ENCODE measurements around the gene NOTCH2NLA.
"Not testable (repeated sequence)": the region's sequence is repeated elsewhere in the genome, so short reads cannot be mapped to it uniquely, and the experiment has no call there.

Gene NOTCH2NLA

DNA sequence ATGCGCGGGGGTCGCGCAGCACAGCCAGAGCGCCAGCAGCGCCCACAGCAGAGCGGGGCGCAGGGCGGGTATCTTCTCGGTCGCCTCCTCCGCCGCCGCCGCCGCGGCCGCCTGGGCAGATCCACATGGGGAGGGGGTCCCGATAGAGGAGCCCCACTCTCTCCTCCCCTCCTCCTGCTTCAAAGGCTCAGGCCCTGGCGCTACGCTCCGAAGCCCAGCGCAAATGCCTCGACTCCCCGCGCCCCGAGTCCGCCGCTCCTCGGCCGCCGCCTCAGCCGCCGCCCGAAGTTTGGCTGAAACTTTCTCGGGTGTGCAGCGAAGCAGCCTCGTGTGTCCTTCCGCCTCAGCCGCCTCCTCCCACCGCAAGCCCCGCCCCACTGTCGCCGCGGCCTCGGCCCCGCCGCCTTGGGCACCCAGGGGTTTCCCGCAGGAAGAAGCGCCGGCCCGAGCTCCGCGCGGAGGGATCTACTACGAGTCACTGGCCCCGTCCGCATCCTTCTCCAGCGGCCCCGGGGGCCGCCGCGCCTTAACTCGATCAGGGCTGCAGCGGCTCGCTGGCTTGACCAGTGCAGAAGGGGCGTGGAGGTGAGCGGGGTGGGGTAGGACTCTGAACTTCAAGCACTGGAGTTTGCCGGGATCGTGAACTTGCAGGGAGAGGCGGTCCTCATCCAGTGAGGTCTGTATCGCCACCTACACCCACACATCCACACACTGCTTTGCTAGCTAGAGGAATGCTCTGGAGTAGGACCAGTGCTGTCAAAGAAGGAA lies at the start of gene NOTCH2NLA:
TSS of gene NOTCH2NLA (minus strand) at position 312 of the 768 bp plus-strand sequence. CDS start 39,684 bp downstream, outside the sequence.
- peak; percentile 0 to 12 for DNase-seq (ENCODE audit: low read depth in 2 of 2)

GRCh38 chr1:146278346-146278745 lies 49.5 kb upstream of the NOTCH2NLA start:
- DNase-seq (ENCODE audit: low read depth in 2 of 2): not testable (repeated sequence)

- DNase-seq (ENCODE audit: low read depth in 2 of 2): not testable (repeated sequence)
Observed at GRCh38 chr1:146277087-146277486, 48.3 kb upstream of the NOTCH2NLA start.

GRCh38 chr1:146274083-146274482 lies 45.3 kb upstream of the NOTCH2NLA start:
- not testable (repeated sequence) for DNase-seq (ENCODE audit: low read depth in 2 of 2)

DNA sequence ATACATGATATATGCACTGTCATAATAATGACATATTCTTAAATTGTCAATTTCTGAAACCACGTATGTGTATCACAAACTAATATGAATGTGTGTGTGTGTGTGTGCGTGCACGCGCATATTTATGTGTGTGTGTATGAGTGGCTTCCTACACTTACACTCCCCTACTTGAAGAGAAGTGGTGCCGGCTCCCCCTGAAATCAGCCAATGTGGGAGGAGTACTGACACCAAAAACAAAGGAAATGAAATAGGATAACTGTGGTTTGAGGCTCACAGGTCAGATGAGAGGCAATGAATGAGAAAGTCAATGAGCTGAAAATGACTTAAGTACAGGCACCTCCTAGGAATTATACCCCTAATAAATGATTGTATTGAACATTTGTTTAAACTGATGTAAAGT lies 44.4 kb upstream of the NOTCH2NLA start:
- DNase-seq (ENCODE audit: low read depth in 2 of 2): not testable (repeated sequence)

GRCh38 chr1:146272734-146273133 lies 43.9 kb upstream of the NOTCH2NLA start:
- DNase-seq (ENCODE audit: low read depth in 2 of 2): not testable (repeated sequence)

- DNase-seq (ENCODE audit: low read depth in 2 of 2): not testable (repeated sequence)
Observed at GRCh38 chr1:146271977-146272376, 43.2 kb upstream of the NOTCH2NLA start.

GRCh38 chr1:146270129-146270528 lies 41.3 kb upstream of the NOTCH2NLA start:
- not testable (repeated sequence) for DNase-seq (ENCODE audit: low read depth in 2 of 2)

- DNase-seq (ENCODE audit: low read depth in 2 of 2): not testable (repeated sequence)
Observed at GRCh38 chr1:146266179-146266748, 37.4 kb upstream of the NOTCH2NLA start.

GRCh38 chr1:146264761-146265160 lies 35.9 kb upstream of the NOTCH2NLA start:
- DNase-seq (ENCODE audit: low read depth in 2 of 2): not testable (repeated sequence)

DNA sequence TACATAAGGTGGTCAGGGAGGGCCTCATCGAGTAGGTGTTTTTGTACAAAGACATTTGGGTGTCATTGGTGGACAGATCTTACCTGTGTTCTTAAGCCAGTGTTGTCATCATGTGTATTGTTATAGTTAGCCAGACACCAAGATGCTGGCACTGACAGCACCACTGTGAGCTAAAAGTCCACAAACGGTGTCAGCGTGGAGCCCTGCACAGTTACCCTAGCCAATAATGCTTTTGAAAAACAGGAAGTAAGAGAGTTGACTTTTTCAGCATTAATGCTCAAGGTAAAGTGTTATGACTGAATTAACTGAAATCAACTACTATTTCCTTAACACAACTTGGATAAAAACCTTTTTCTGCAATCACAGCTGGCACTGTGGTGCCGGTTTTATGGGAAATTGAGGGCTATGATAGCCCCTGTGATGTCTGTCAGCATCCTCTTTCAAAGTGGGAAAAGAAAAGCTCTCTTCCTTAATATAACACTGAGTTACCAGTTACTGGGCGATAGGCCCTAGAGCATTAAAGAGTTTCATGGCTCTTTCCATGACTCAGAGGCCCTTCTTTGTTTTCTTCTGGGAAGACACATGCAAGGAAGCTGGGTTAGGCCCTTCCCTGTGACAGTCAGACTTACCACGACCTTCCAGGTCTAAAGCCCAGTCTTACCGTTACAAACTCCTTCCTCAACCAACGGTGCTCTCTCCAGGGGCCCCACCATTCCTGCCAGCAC lies 31.3 kb upstream of the NOTCH2NLA start:
- not testable (repeated sequence) for DNase-seq (ENCODE audit: low read depth in 2 of 2)

GRCh38 chr1:146257992-146258552 lies 29.3 kb upstream of the NOTCH2NLA start:
- DNase-seq (ENCODE audit: low read depth in 2 of 2): not testable (repeated sequence)

- not testable (repeated sequence) for DNase-seq (ENCODE audit: low read depth in 2 of 2)
Observed at GRCh38 chr1:146254569-146255197, 25.9 kb upstream of the NOTCH2NLA start.

- not testable (repeated sequence) for DNase-seq (ENCODE audit: low read depth in 2 of 2)
Observed at GRCh38 chr1:146253249-146253855, 24.5 kb upstream of the NOTCH2NLA start.

GRCh38 chr1:146251523-146251922 lies 22.7 kb upstream of the NOTCH2NLA start:
- not testable (repeated sequence) for DNase-seq (ENCODE audit: low read depth in 2 of 2)

DNA sequence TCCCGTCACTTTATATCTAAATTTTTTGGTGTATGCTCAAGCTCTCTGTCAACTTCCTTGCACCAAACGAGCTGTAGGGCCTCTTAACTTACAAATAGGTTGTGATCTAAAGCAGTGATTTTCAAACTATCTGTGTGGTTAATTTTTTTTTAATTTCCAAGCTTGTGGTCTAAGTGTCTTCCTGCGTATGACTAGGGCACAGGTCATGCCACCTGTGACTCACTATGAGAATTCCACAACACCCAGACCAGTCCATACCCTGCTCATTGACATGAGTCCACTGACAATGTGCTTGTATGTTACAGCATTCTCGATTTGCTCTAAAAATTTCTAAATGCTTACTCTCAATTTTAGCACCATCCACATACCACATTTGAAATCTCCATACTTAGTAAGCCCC lies 19.8 kb upstream of the NOTCH2NLA start:
- DNase-seq (ENCODE audit: low read depth in 2 of 2): not testable (repeated sequence)

- not testable (repeated sequence) for DNase-seq (ENCODE audit: low read depth in 2 of 2)
Observed at GRCh38 chr1:146236626-146237025, 7.8 kb upstream of the NOTCH2NLA start.

- not testable (repeated sequence) for DNase-seq (ENCODE audit: low read depth in 2 of 2)
Observed at GRCh38 chr1:146236026-146236601, 7.3 kb upstream of the NOTCH2NLA start.

- DNase-seq (ENCODE audit: low read depth in 2 of 2): peak in 1 of 2 donors; percentile 1
Observed at GRCh38 chr1:146228144-146228682, 608 bp downstream of the NOTCH2NLA start.

- not testable (repeated sequence) for DNase-seq (ENCODE audit: low read depth in 2 of 2)
Observed at GRCh38 chr1:146174531-146174930, 54.3 kb downstream of the NOTCH2NLA start.

Data from stimulated activated CD4-positive, alpha-beta T cell treated with anti-CD3 and anti-CD28 coated beads, Interleukin-15, amount 100 ng/mL, for 48 hours (primary cell).